ENCODE measurements around the gene SUN3.
"Not testable (repeated sequence)": the region's sequence is repeated elsewhere in the genome, so short reads cannot be mapped to it uniquely, and the experiment has no call there.

SUN3 gene

DNA sequence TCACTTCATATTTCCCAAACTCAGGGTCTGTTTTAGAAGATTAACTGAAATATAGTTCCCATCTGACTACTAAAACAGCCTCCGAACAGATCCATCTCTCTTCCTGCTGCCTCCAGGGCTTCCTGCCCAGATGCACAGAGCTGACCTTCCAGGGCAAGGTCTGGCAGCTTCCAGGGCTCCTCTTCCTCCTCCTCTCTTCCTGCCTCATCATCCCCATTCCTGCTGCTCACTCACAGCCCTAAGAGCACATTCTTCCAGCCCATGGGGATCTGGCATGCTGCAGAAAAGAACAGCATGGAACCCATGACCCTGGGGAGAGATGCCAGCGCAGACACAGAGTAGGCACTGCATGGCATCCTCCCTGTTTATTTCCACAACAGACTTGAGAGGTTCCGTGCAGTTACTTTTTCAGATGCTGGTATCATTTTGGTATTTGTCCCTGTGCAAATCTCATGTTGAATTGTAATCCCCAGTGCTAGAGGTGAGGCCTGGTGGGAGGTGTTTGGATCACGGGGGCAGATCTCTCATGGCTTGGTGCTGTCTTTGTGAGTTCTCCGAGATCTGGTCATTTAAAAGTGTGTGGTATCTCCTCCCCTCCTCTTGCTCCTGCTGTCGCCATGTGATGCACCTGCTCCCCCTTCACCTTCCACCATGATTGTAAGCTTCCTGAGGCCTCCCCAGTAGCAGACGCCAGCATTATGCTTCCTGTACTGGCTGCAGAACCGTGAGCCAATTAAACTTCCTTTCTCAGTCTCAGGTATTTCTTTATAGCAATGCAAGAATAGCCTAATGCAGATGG lies 85.0 kb downstream of the SUN3 start:
- H3K27ac ChIP-seq, result no peak overlapping the region
- TF ChIP-seq CTCF (IDR thresholded peaks at IDR 0.05), result no peak
- H3K9me3 ChIP-seq, result no peaks in the 10 kb centered on the region
- H3K36me3 ChIP-seq, result no peaks in the 10 kb centered on the region
- H3K27me3 ChIP-seq, result no peaks in the 10 kb centered on the region
- H3K4me3 ChIP-seq (ENCODE audit: low read depth in 1 of 2, low read length in 1 of 2), result no peak overlapping the region
- H3K4me1 ChIP-seq (ENCODE audit: control insufficient read depth in 1 of 2, insufficient read depth in 1 of 2, low read depth in 1 of 2, low read length in 1 of 2), result peaks cover 17 to 18% of the 10 kb centered on the region in 2 experiments

- H3K9me3 ChIP-seq; H3K4me3 ChIP-seq (ENCODE audit: low read depth in 1 of 2, low read length in 1 of 2); H3K27ac ChIP-seq; H3K27me3 ChIP-seq; H3K36me3 ChIP-seq: not testable (repeated sequence)
- H3K4me1 ChIP-seq (ENCODE audit: control insufficient read depth in 1 of 2, insufficient read depth in 1 of 2, low read depth in 1 of 2, low read length in 1 of 2), result peaks cover 17 to 18% of the 10 kb centered on the region in 2 experiments
These were observed 86.3 kb downstream of the SUN3 start for GRCh38 chr7:47942651-47943050.

DNA sequence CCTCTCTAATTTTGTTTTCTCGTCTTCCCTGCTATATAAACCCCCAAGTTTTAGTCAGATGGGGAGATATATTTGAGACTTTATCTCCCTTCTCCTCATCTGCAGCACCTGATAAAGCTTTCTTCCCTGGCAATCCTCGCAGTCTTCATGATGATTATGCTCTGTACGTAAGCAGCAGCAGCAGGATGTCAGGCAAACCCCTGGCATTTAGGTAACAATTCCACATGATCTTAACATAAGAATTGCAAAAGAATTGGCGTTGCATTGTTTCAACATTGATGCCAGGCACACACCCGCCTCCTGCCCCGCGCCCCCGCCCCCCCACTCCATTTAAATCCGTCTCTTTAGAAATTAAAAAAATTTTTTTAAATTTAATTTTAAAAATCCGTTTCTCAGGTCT lies 86.8 kb downstream of the SUN3 start:
- no peak for TF ChIP-seq CTCF (IDR thresholded peaks at IDR 0.05)
- H3K9me3 ChIP-seq, result no peaks in the 10 kb centered on the region
- H3K4me1 ChIP-seq (ENCODE audit: control insufficient read depth in 1 of 2, insufficient read depth in 1 of 2, low read depth in 1 of 2, low read length in 1 of 2), result peaks cover 17 to 18% of the 10 kb centered on the region in 2 experiments
- no peak overlapping the region for H3K4me3 ChIP-seq (ENCODE audit: low read depth in 1 of 2, low read length in 1 of 2)
- H3K27me3 ChIP-seq, result no peaks in the 10 kb centered on the region
- no peak overlapping the region for H3K27ac ChIP-seq
- no peaks in the 10 kb centered on the region for H3K36me3 ChIP-seq

DNA sequence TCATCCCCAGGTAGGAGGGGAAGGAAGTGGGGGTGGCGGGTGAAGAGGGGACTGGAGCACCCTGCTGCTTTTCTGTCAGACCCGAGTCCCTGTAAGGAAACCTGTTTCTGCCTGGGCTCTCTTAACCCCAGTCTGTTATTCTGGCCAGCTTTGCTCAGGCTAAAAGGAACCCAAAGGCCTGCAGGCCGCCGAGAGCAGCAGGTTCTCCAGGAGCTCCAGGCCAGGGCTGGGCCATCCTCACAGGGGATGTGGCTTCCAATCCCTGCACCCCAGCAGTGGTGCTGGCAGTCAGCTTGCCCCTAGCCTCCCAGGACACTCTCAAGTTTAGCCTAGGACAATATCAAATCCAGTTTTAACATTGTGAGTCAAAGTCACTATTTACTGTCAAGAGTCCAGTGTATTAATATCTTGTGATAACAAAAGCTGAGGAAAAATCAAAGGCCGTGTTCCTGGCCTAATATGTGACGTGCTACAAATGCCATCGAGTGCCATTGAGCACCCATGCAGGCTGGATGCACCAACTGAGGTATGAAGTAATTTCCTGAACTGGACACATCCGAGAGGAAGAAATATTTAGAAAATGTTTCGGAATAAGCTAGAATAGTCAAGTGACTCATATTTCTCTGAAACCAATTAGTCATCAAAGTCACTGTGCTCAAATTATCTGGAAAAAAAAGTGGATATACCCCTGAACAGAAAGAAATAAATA lies 87.6 kb downstream of the SUN3 start:
- TF ChIP-seq CTCF (IDR thresholded peaks at IDR 0.05), result no peak
- H3K36me3 ChIP-seq, result no peaks in the 10 kb centered on the region
- H3K9me3 ChIP-seq, result no peaks in the 10 kb centered on the region
- H3K27me3 ChIP-seq, result no peaks in the 10 kb centered on the region
- no peak overlapping the region for H3K27ac ChIP-seq
- peaks cover 17 to 18% of the 10 kb centered on the region in 2 experiments for H3K4me1 ChIP-seq (ENCODE audit: control insufficient read depth in 1 of 2, insufficient read depth in 1 of 2, low read depth in 1 of 2, low read length in 1 of 2)
- no peak overlapping the region for H3K4me3 ChIP-seq (ENCODE audit: low read depth in 1 of 2, low read length in 1 of 2)

- Histone ChIP-seq H3K27ac (no peak overlapping the region), H3K9me3 (no peaks in the 10 kb centered on the region), H3K4me1 (ENCODE audit: control insufficient read depth in 1 of 2, insufficient read depth in 1 of 2, low read depth in 1 of 2, low read length in 1 of 2) (peaks cover 17 to 18% of the 10 kb centered on the region in 2 experiments), H3K4me3 (ENCODE audit: low read depth in 1 of 2, low read length in 1 of 2) (no peak overlapping the region), H3K27me3 (no peaks in the 10 kb centered on the region), H3K36me3 (no peaks in the 10 kb centered on the region)
- no peak for TF ChIP-seq CTCF (IDR thresholded peaks at IDR 0.05)
These were observed 88.6 kb downstream of the SUN3 start for GRCh38 chr7:47940088-47941013.

All from neutrophil (primary cell).